GM21717 (cell line): ENCODE data around the gene GARNL3.

Source experiments
- ATAC-seq: cut with Tn5 transposase; IDR thresholded peaks from one replicate; pipeline ENCODE4 v1.9.1; 2021; ENCODE audit warnings: mild to moderate bottlenecking, moderate library complexity; ENCODE audit not compliant: unreplicated experiment

GARNL3 gene

GRCh38 chr9:127277770-127278169 is 13.2 kb downstream of the GARNL3 start:
- no peak for ATAC-seq

GRCh38 chr9:127278372-127278771 is 13.8 kb downstream of the GARNL3 start:
- ATAC-seq, result no peak

GRCh38 chr9:127279717-127280285 is 15.2 kb downstream of the GARNL3 start:
- no peak for ATAC-seq

GRCh38 chr9:127280880-127281660 is 16.5 kb downstream of the GARNL3 start:
- no peak for ATAC-seq

GRCh38 chr9:127281891-127282290 is 17.3 kb downstream of the GARNL3 start:
- no peak for ATAC-seq

GRCh38 chr9:127282611-127283010 is 18.0 kb downstream of the GARNL3 start:
- no peak for ATAC-seq

- ATAC-seq, result no peak
Measured at GRCh38 chr9:127283135-127283534, 18.6 kb downstream of the GARNL3 start.

- ATAC-seq, result no peak
Measured at GRCh38 chr9:127283917-127284497, 19.4 kb downstream of the GARNL3 start.

- no peak for ATAC-seq
Measured at GRCh38 chr9:127285965-127286364, 21.4 kb downstream of the GARNL3 start.

- no peak for ATAC-seq
Measured at GRCh38 chr9:127290561-127291065, 26.0 kb downstream of the GARNL3 start.

- no peak for ATAC-seq
Measured at GRCh38 chr9:127291246-127291778, 26.7 kb downstream of the GARNL3 start.

- no peak for ATAC-seq
Measured at GRCh38 chr9:127292415-127292814, 27.8 kb downstream of the GARNL3 start.

- no peak for ATAC-seq
Measured at GRCh38 chr9:127293328-127293727, 28.8 kb downstream of the GARNL3 start.

- no peak for ATAC-seq
Measured at GRCh38 chr9:127293767-127294166, 29.2 kb downstream of the GARNL3 start.

- ATAC-seq, result no peak
Measured at GRCh38 chr9:127295005-127295404, 30.4 kb downstream of the GARNL3 start.

GRCh38 chr9:127300886-127301447 is 36.4 kb downstream of the GARNL3 start:
- no peak for ATAC-seq

GRCh38 chr9:127303830-127304229 is 39.3 kb downstream of the GARNL3 start:
- no peak for ATAC-seq

GRCh38 chr9:127305206-127305837 is 40.7 kb downstream of the GARNL3 start:
- no peak for ATAC-seq

- no peak for ATAC-seq
Measured at GRCh38 chr9:127305838-127306226, 41.3 kb downstream of the GARNL3 start.

GRCh38 chr9:127307802-127308201 is 43.2 kb downstream of the GARNL3 start:
- no peak for ATAC-seq
